HCT116 (cell line): ENCODE results near the gene FTO. TPM values are rescaled to one million over a fixed set of nuclear protein-coding genes. Genes with fewer than 3 reads are reported as not detected.

ENCODE experiments used
- ATAC-seq: fragments of 200-7000 bp; cut with Tn5 transposase; 2 replicates; pipeline ENCODE4 v1.9.1; 2020; ENCODE audit warnings: mild to moderate bottlenecking, moderate library complexity
- BruUV-seq: library from RNA; stranded (reverse); fragments of 400-500 nt; replicated peaks from 2 replicates; lab custom pipeline; 2021; lab: Mats Ljungman, UMichigan
- CTCF ChIA-PET: fragments of 300-600 bp; sonication (Branson Sonifier 250); formaldehyde crosslinking; loops from one replicate; lab custom pipeline; 2021; ENCODE audit warnings: antibody characterized with exemption; lab: Charles Lee
- POLR2A ChIA-PET: fragments of 300-600, 350-600 bp; sonication (Branson Sonifier 250); formaldehyde crosslinking; loops from one replicate; lab custom pipeline; 2021; ENCODE audit warnings: antibody characterized with exemption; lab: Charles Lee
- RAD21 ChIA-PET, 2 experiments: fragments of 300-600 bp; sonication (Branson Sonifier 250); formaldehyde crosslinking; loops; one replicate each; lab custom pipeline; 2023; ENCODE audit warnings: low total read pairs in 2 of 2; ENCODE audit not compliant: uncharacterized antibody in 2 of 2, unreplicated experiment in 2 of 2, low non-redundant PET in 1 of 2; lab: Charles Lee
- DNase-seq: peaks from one replicate; pipeline ENCODE4 v3.0.0-alpha.2; 2010; ENCODE audit warnings: low read depth, low spot score
- H2AFZ ChIP-seq: fragments of 200-600 bp; shearing (Covaris generic), sonication (generic); 2 replicates; pipeline ENCODE4 v1.6.1; 2017; ENCODE audit warnings: low read depth, mixed run types, mixed read lengths, antibody characterized with exemption, low read length; ENCODE audit not compliant: poor library complexity, severe bottlenecking
- H3K27ac ChIP-seq: 2 replicates; pipeline ENCODE4 v1.5.1; 2012; ENCODE audit warnings: low read depth, low read length
- H3K27me3 ChIP-seq: fragments of 200-600 bp; sonication (generic); 2 replicates; pipeline ENCODE4 v1.6.1; 2016; ENCODE audit warnings: mixed run types, low read length, mixed read lengths; ENCODE audit not compliant: insufficient read depth
- H3K36me3 ChIP-seq, 2 experiments: fragments of 200-500 bp in 1 of 2; fragments of 200-600 bp in 1 of 2; sonication (Bioruptor generic) in 1 of 2; sonication (generic) in 1 of 2; 2 replicates each; pipeline versions ENCODE4 v1.5.1 to v1.6.1; 2014 to 2016; ENCODE audit warnings: low read length in 2 of 2, inconsistent platforms in 1 of 2, mixed read lengths in 1 of 2, mixed run types in 1 of 2; ENCODE audit not compliant: insufficient read depth in 2 of 2, control insufficient read depth in 1 of 2
- H3K4me1 ChIP-seq, 2 experiments: fragments of 200-600 bp in 1 of 2; sonication (generic) in 1 of 2; 2 replicates each; pipeline versions ENCODE4 v1.5.1 to v1.6.1; 2012 to 2017; ENCODE audit warnings: low read length in 2 of 2, inconsistent platforms in 1 of 2, mild to moderate bottlenecking in 1 of 2, mixed read lengths in 1 of 2, mixed run types in 1 of 2, moderate library complexity in 1 of 2; ENCODE audit not compliant: insufficient read depth in 2 of 2, control insufficient read depth in 1 of 2
- H3K4me2 ChIP-seq: fragments of 200-600 bp; sonication (generic); 2 replicates; pipeline ENCODE4 v1.6.1; 2017; ENCODE audit warnings: mixed run types, low read length, mixed read lengths
- H3K4me3 ChIP-seq, 2 experiments: fragments of 200-600 bp in 1 of 2; sonication (generic) in 1 of 2; replicated peaks in 1 of 2; 2 replicates each; pipeline ENCODE4 v1.5.1; 2011 to 2016; ENCODE audit warnings: low read length in 2 of 2, control low read depth in 1 of 2, low read depth in 1 of 2, mild to moderate bottlenecking in 1 of 2, mixed read lengths in 1 of 2, mixed run types in 1 of 2
- H3K79me2 ChIP-seq: fragments of 200-600 bp; sonication (generic); 2 replicates; pipeline ENCODE4 v1.6.1; 2017; ENCODE audit warnings: mild to moderate bottlenecking, mixed run types, low read length, moderate library complexity, mixed read lengths; ENCODE audit not compliant: insufficient read depth
- H3K9ac ChIP-seq: fragments of 200-600 bp; sonication (generic); 2 replicates; pipeline ENCODE4 v1.6.1; 2016; ENCODE audit warnings: low read length, mixed read lengths
- H3K9me2 ChIP-seq: fragments of 200-600 bp; sonication (generic), shearing (Covaris generic); 2 replicates; pipeline ENCODE4 v1.6.1; 2017; ENCODE audit warnings: mixed run types, mild to moderate bottlenecking, moderate library complexity; ENCODE audit not compliant: insufficient read depth
- H3K9me3 ChIP-seq, 2 experiments: fragments of 200-500 bp in 1 of 2; fragments of 200-600 bp in 1 of 2; sonication (Bioruptor generic) in 1 of 2; sonication (generic) in 1 of 2; 2 replicates each; pipeline ENCODE4 v1.6.1; 2014 to 2017; ENCODE audit warnings: low read length in 2 of 2, mixed read lengths in 2 of 2, inconsistent platforms in 1 of 2, low read depth in 1 of 2, mild to moderate bottlenecking in 1 of 2, mixed run types in 1 of 2, moderate library complexity in 1 of 2; ENCODE audit not compliant: control insufficient read depth in 1 of 2, insufficient read depth in 1 of 2
- H4K20me1 ChIP-seq: fragments of 200-600 bp; sonication (generic), shearing (Covaris generic); 2 replicates; pipeline ENCODE4 v1.6.1; 2017; ENCODE audit warnings: mixed run types, mild to moderate bottlenecking, moderate library complexity; ENCODE audit not compliant: insufficient read depth
- ATF3 ChIP-seq: IDR thresholded peaks from 2 replicates; pipeline ENCODE4 v1.6.1; 2012
- CBX3 ChIP-seq: IDR thresholded peaks from 2 replicates; pipeline ENCODE4 v1.6.1; 2012; ENCODE audit warnings: low read depth
- CEBPB ChIP-seq: IDR thresholded peaks from 2 replicates; pipeline ENCODE4 v1.6.1; 2012; ENCODE audit warnings: low read depth
- EGR1 ChIP-seq: IDR thresholded peaks from 2 replicates; pipeline ENCODE4 v1.6.1; 2012; ENCODE audit warnings: low read depth
- EZH2 ChIP-seq: fragments of 200-600 bp; sonication (generic); IDR thresholded peaks from 2 replicates; pipeline ENCODE4 v1.6.1; 2017; ENCODE audit warnings: antibody characterized with exemption, mixed run types
- POLR2AphosphoS5 ChIP-seq: IDR thresholded peaks from 2 replicates; pipeline ENCODE4 v1.6.1; 2011; ENCODE audit warnings: mild to moderate bottlenecking, low read depth, low read length, moderate library complexity
- RAD21 ChIP-seq: IDR thresholded peaks from 2 replicates; pipeline ENCODE4 v1.6.1; 2012; ENCODE audit warnings: low read depth, mild to moderate bottlenecking
- REST ChIP-seq: IDR thresholded peaks from 2 replicates; pipeline ENCODE4 v1.6.1; 2012; ENCODE audit warnings: low read depth
- SIN3A ChIP-seq: IDR thresholded peaks from 2 replicates; pipeline ENCODE4 v1.6.1; 2012; ENCODE audit warnings: low read depth
- TCF7L2 ChIP-seq: IDR thresholded peaks from 2 replicates; pipeline ENCODE4 v1.7.0; 2011; ENCODE audit warnings: borderline replicate concordance, inconsistent platforms; ENCODE audit not compliant: insufficient read depth, insufficient read length; ENCODE audit errors: extremely low read depth
- YY1 ChIP-seq: IDR thresholded peaks from 2 replicates; pipeline ENCODE4 v1.6.1; 2011; ENCODE audit warnings: low read length, low read depth, moderate library complexity, mild to moderate bottlenecking; ENCODE audit not compliant: insufficient replicate concordance; ENCODE audit errors: extremely low read depth
- ZFX ChIP-seq: fragments of 450-650 bp; IDR thresholded peaks from 2 replicates; pipeline ENCODE4 v1.6.1; 2017
- ZNF274 ChIP-seq: fragments of 200-500 bp; sonication (Bioruptor generic); IDR thresholded peaks from 2 replicates; pipeline ENCODE4 v1.6.1; 2014; ENCODE audit warnings: mild to moderate bottlenecking, low read depth, low read length, inconsistent platforms
- intact Hi-C: fragments of 100-400 bp; cut with micrococcal nuclease; formaldehyde crosslinking; loops from 2 replicates; pipeline ENCODE4 v1.10.0; 2022
- total RNA-seq: library from RNA; stranded (reverse); gene quantifications from one replicate; pipeline ENCODE4 v1.2.1, GENCODE V29; 2021; ENCODE audit not compliant: unreplicated experiment

Gene FTO
- total RNA-seq, 1 experiment from 2014 or later, result 55.2 TPM

- Histone ChIP-seq H3K36me3 (no peaks in the 10 kb centered on the region), H3K27ac (peak overlapping the region; percentile 42; the same call in 1 of the 2 replicates), H3K79me2 (peaks cover 8% of the 10 kb centered on the region; the same call in 1 of the 2 replicates)
- RAD21 ChIA-PET, result interaction anchor here in 1 of 2 experiments (1.8 kb wide), 1 partner anchor 15 kb away, joined by 4 read pairs; no protein-coding TSS in a partner anchor
- DNase-seq (no peak), ATAC-seq (no peak)
- TF ChIP-seq TCF7L2 (no peak), YY1 (no peak), CEBPB (no peak), RAD21 (no peak), EGR1 (no peak), ATF3 (no peak)
- TF ChIP-seq, all 23 proteins: peak for 0
- Histone ChIP-seq H3K4me2 (peak overlapping the region; percentile 60), H3K4me3 (no peak overlapping the region; a peak in 1 of 4 replicates), H3K9me2 (no peaks in the 10 kb centered on the region), H3K9ac (no peak overlapping the region), H3K27me3 (no peaks in the 10 kb centered on the region), H3K9me3 (no peaks in the 10 kb centered on the region), H4K20me1 (no peaks in the 10 kb centered on the region), H3K4me1 (peaks cover 44 to 54% of the 10 kb centered on the region in 2 experiments), H2AFZ (no peak overlapping the region)
- intact Hi-C loops, result loop anchor here (5.0 kb wide), 1 partner anchor 423 kb away; no protein-coding TSS in a partner anchor
- ChIA-PET CTCF (interaction anchor here (0.8 to 1.6 kb wide), 2 partner anchors 26 to 220 kb away, joined by 3 read pairs; no protein-coding TSS in a partner anchor), POLR2A (no interaction called here)
- no TSS peak for BruUV-seq
These were observed 65.2 kb downstream of the FTO start for GRCh38 chr16:53769185-53769584.

- no peak for ATAC-seq
- peak overlapping the region; percentile 5; the same call in 1 of the 2 replicates for H3K4me2 ChIP-seq
- ChIA-PET CTCF (interaction anchor here (0.7 to 0.8 kb wide), 2 partner anchors 27 to 220 kb away, joined by 3 to 5 read pairs; no protein-coding TSS in a partner anchor), RAD21 (no interaction called here), POLR2A (no interaction called here)
- no peaks in the 10 kb centered on the region for H3K36me3 ChIP-seq
- no peak overlapping the region for H3K27ac ChIP-seq
- no peaks in the 10 kb centered on the region for H3K27me3 ChIP-seq
- peaks cover 44 to 54% of the 10 kb centered on the region in 2 experiments for H3K4me1 ChIP-seq
- H3K79me2 ChIP-seq, result peaks cover 8% of the 10 kb centered on the region; the same call in 1 of the 2 replicates
- BruUV-seq, result no TSS peak
- H3K4me3 ChIP-seq, result no peak overlapping the region
- H4K20me1 ChIP-seq, result no peaks in the 10 kb centered on the region
- no peaks in the 10 kb centered on the region for H3K9me3 ChIP-seq
- intact Hi-C loops, result loop anchor here (5.0 to 10.0 kb wide), 8 partner anchors 222 to 1488 kb away; partner anchors contain the start of gene IRX3
- no peak for DNase-seq
- H2AFZ ChIP-seq, result no peak overlapping the region
- no peaks in the 10 kb centered on the region for H3K9me2 ChIP-seq
- H3K9ac ChIP-seq, result no peak overlapping the region
- TF ChIP-seq CBX3 (no peak), CEBPB (no peak), POLR2AphosphoS5 (no peak), ZNF274 (no peak), YY1 (no peak), REST (no peak), ATF3 (no peak), EZH2 (no peak), ZFX (no peak), SIN3A (no peak)
These were observed 65.8 kb downstream of the FTO start for GRCh38 chr16:53769787-53770186.
